Body of pancreas (tissue), 4 donors: Measurements from ENCODE around the gene PATZ1.

Source experiments
- CTCF ChIP-seq, 7 experiments: fragments of 450-650 bp in 4 of 7; fragments of 200-600 bp in 3 of 7; sonication (generic) in 3 of 7; IDR thresholded peaks; one replicate each; pipeline ENCODE4 v1.5.1; 2016 to 2019; ENCODE audit warnings: antibody characterized with exemption in 7 of 7
- POLR2A ChIP-seq, 3 donors: fragments of 450-650 bp; IDR thresholded peaks; one replicate each; pipeline ENCODE4 v1.6.1; 2016; ENCODE audit warnings: antibody characterized with exemption in 3 of 3, mild to moderate bottlenecking in 2 of 3

- TF ChIP-seq CTCF (IDR thresholded peaks at IDR 0.05) = no peak
- no peak for TF ChIP-seq POLR2A (IDR thresholded peaks at IDR 0.05)
These were observed 8.4 kb upstream of the PATZ1 start for GRCh38 chr22:31354515-31354914.
